NCI-H2196 (cell line): ENCODE data around the gene NXPH4.

Experiments used
- DNase-seq: peaks from one replicate; lab custom pipeline; 2025; ENCODE audit not compliant: unreplicated experiment; lab: John Stamatoyannopoulos, UW

NXPH4 gene

DNA sequence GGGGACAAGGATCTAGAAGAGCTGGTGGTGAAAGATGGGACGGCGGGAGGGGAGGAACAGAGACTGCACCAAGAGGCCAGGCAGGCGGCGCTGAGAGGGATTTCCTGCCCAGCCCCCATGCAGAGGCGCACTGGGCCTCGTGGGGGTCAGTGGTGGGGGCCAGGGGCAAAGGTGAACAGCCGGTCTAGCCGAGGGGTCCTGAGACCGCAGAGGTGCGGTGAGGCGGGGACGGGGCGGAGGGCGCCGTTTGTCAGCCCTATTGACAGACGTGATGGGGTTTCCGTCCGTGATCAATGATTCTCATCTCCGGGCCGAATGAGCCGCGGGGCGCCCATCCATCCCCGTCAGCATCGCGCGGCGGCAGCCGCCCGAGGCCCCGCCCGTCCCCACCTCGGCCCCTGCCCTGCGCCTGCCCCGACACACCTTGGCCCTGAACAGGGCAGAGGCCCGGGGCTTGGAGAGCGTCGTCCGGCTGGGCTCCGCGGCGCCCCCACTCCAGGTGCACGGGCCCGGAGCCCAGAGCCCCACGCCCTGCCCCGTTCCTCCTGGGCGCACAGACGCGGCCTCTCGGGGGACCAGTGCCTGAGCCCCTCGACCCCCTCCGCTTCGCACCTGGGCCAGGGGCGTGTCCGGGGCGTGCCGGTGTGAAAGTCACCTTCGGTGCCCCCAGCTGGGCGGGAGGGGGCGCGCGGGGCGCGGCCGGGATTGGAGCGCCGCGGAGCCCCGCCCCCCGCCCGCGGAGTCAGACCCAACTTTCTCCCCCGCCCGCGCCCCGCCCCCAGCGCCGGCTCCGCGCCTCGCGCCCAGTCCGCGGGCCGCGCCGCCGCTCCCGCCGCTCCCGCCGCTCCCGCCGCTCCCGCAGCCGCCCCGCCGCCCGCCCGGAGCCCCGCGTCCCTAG lies at the start of gene NXPH4:
Gene NXPH4, plus strand, starts transcription at position 781 of the 898 bp plus-strand sequence. CDS start 176 bp downstream, outside the sequence.
- peak; percentile 67 for DNase-seq

DNA sequence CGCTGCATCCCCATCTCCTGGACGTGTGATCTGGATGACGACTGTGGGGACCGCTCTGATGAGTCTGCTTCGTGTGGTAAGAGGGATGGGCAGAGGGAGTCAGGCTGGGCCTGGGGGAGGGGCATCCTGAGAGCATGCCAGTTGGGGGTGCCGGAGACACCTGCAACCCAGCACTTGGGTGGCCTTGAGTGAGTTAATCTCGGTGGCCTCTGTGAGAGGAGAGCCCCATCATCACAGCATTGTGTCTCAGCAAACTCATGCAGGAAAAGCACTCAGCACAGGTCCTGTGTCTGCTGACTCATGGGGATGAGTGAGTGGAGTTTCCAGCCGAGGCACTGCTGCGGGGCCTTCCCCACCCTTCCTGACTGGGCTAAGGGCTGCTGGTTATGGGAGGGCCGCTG lies 49.6 kb upstream of the NXPH4 start:
- DNase-seq = no peak

DNA sequence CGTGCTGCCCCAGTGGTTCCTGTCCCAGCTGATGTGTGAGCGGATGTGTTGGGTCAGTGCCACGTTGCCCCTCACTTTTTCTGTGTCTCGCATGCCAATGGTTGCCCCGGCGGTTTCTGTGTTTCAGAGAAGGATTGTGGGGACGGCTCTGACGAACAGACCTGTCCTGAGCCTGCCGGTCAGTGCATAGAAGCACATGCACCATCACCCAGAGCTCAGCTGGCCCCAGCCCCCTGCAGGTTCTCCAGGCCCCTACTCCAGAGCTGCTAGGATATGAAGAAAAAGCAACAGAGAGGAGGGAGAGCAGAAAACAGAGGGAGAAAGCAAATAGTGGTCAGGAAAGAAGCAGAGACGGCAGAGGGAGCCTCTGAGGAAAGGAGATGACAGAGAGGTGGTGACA lies 48.5 kb upstream of the NXPH4 start:
- no peak for DNase-seq

DNA sequence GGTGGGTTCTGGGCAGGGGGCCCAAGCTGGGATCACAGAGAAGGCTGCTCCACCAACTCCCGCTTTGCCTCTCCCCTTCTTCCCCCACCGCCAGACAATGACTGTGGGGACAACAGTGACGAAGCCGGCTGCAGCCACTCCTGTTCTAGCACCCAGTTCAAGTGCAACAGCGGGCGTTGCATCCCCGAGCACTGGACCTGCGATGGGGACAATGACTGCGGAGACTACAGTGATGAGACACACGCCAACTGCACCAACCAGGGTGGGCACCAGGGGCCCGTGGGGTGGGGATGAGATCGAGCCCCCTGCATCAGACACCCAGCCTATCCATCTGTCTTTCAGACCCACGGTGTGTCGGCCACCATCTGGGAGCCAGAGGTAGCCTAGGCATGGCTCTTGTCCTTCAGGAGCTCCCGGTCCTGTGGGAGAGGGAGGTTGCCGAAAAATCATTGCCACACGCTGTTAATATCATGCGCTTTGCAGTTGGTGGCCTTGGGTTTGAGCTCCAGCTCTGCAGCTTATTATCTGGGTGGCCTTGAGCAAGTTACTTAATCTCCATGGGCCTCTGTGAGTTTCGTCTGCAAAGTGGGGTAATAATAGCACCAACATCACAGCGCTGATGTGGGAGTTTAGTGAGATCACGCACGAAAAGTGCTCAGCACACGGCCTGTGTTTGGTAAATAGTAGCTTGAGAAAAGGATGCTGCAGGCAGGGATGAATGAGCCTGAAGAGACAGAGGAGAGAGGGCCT lies 47.4 kb upstream of the NXPH4 start:
- DNase-seq = no peak

DNA sequence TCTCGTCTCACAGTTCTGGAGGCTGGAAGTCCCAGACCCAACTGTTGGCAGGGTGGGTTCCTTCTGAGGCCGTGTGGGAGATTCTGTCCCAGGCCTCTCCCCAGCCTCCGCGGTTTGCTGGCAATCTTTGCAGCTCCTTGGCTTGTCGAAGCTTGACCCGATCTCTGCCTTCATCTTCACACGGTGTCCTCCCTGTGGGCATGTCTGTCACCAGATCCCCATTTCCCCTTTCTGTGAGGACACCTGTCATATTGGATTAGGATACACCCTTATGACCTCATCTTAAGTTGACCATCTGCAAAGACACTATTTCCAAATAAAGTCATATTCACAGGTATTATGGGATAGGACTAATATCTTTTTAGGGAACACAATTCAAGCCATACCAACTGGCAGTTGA lies 46.6 kb upstream of the NXPH4 start:
- no peak for DNase-seq

DNA sequence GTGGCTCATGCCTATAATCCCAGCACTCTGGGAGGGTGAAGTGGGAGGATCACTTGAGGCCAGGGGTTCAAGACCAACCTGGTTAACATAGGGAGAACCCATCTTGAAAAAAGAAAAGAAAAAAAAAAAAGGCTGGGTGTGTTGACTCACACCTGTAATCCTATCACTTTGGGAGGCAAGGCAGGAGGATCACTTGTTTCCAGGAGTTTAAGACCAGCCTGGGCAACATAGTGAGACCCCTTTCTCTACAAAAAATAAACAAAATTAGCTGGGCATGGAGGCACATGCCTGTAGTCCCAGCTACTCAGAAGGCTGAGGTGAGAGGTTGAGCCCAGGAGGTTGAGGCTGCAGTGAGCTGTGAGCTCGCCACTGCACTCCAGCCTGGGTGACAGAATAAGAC lies 46.2 kb upstream of the NXPH4 start:
- DNase-seq = no peak

DNA sequence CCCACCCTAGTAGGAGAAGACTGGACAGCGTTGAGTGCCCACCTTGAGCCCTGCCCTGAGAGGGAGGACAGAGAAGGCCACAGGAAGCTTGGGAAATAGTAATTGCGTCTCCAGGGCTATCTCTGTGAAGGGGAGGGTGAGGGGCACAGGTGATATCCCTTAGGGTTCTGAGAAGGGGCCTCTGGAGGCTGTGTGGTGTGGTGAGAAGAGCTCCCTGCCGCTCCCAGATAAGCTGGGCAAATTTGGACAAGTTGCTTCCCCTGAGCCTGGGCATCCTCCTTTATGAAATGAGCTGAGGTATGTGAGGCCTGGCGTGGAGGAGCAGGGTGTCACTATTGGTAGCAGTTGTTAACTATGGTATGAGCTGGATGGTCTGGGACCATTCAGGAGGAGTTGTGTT lies 45.7 kb upstream of the NXPH4 start:
- no peak for DNase-seq

DNA sequence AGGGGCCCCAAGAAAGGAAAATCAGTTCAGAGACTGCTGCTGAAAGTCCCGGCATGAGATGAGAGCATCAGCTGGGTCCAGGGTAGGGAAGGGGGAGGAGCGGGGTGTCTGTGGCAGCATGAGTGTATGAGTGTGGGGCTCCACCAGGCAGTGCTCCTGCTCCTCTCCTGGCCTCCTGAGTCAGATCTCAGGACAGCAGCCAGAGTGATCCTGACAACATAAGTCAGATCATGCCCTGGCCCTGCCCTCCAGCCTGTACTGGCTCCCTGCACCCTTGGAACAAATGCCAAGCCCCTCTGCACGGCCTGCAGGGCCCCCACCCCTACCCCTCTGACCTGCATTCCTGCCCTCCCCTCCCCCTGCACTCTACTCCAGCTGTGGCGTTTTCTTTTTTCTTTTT lies 44.9 kb upstream of the NXPH4 start:
- DNase-seq = no peak

DNA sequence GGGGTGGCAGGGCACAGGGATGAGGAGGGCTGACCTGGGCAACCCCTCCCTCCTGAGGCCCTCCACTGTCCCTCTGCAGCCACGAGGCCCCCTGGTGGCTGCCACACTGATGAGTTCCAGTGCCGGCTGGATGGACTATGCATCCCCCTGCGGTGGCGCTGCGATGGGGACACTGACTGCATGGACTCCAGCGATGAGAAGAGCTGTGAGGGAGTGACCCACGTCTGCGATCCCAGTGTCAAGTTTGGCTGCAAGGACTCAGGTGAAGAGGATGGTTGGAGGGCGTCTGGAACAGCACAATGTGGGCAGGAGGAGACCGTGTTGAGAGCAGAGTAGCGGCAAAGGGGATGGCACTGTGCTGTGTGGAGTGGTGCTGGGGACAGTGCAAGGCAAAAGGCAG lies 43.5 kb upstream of the NXPH4 start:
- peak; percentile 14 for DNase-seq

DNA sequence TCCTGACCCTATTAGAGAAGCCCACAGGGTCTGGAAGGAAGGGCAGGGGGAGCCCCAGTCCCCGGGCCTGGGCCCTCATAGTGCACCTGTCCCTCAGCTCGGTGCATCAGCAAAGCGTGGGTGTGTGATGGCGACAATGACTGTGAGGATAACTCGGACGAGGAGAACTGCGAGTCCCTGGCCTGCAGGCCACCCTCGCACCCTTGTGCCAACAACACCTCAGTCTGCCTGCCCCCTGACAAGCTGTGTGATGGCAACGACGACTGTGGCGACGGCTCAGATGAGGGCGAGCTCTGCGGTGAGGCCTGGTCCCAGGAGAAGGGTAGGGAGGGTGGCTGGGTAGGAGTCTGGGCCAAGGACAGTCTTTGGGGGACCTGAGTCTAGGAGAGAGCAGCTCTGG lies 42.9 kb upstream of the NXPH4 start:
- DNase-seq = no peak

DNA sequence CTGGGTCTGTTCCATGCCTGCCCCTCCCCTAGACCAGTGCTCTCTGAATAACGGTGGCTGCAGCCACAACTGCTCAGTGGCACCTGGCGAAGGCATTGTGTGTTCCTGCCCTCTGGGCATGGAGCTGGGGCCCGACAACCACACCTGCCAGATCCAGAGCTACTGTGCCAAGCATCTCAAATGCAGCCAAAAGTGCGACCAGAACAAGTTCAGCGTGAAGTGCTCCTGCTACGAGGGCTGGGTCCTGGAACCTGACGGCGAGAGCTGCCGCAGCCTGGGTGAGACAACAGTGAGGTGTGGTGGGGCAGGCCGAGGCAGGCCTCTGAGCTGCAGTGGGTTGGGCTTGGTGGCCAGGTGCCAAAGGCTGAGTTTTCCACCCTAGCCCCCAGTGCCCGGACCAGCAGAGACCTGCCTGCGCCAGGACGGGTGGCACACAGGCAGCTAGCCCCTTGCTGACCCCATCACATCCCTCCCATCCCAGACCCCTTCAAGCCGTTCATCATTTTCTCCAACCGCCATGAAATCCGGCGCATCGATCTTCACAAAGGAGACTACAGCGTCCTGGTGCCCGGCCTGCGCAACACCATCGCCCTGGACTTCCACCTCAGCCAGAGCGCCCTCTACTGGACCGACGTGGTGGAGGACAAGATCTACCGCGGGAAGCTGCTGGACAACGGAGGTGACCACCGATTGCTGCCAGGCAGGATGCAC lies 41.0 kb upstream of the NXPH4 start:
- DNase-seq = peak; percentile 93

DNA sequence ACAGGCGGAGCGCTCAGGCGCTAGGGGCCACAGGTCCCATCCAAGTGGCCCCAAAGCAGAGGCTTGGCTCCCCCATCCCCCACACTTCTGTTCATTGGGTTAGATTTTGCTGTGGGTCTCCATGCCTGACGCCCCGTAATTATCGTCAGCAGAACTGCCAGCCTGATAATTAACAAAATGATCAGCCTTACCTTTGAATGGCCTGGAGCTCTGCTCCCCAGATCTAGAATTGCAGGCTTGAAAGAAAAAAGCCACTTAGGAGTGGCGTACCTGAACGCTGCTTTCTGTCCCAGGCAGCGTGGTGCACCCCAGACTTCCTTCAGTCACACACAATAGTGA lies 40.5 kb upstream of the NXPH4 start:
- DNase-seq = no peak

DNA sequence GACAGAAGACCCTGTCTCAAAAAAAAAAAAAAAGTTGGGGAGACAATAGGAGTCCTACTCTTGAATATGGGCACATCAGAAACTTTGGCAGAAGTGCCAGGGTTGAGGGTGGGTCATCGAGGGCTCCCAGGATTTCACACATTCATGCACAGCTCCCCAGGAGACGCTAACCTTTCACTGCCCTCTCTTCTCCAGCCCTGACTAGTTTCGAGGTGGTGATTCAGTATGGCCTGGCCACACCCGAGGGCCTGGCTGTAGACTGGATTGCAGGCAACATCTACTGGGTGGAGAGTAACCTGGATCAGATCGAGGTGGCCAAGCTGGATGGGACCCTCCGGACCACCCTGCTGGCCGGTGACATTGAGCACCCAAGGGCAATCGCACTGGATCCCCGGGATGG lies 39.7 kb upstream of the NXPH4 start:
- DNase-seq = no peak

DNA sequence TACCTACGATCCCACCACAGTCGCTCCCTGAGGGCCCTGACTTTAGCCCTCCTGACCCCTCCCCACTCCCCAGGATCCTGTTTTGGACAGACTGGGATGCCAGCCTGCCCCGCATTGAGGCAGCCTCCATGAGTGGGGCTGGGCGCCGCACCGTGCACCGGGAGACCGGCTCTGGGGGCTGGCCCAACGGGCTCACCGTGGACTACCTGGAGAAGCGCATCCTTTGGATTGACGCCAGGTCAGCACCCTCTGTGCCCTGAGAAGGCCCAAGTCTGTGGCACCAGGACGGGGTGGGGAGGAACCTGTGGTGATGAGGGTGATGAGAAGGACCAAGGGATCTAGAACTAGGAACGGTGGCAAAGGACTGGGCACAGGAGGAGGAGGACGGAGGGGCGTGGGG lies 39.2 kb upstream of the NXPH4 start:
- DNase-seq = no peak

DNA sequence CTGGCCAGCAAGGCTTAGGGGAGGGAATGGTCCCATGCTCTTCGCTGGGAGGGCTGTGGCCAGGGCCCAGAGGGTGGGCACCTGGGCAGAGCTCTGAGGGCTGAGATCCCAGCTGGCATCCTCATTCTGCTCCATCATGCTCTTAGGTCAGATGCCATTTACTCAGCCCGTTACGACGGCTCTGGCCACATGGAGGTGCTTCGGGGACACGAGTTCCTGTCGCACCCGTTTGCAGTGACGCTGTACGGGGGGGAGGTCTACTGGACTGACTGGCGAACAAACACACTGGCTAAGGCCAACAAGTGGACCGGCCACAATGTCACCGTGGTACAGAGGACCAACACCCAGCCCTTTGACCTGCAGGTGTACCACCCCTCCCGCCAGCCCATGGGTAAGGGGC lies 38.4 kb upstream of the NXPH4 start:
- DNase-seq = no peak

DNA sequence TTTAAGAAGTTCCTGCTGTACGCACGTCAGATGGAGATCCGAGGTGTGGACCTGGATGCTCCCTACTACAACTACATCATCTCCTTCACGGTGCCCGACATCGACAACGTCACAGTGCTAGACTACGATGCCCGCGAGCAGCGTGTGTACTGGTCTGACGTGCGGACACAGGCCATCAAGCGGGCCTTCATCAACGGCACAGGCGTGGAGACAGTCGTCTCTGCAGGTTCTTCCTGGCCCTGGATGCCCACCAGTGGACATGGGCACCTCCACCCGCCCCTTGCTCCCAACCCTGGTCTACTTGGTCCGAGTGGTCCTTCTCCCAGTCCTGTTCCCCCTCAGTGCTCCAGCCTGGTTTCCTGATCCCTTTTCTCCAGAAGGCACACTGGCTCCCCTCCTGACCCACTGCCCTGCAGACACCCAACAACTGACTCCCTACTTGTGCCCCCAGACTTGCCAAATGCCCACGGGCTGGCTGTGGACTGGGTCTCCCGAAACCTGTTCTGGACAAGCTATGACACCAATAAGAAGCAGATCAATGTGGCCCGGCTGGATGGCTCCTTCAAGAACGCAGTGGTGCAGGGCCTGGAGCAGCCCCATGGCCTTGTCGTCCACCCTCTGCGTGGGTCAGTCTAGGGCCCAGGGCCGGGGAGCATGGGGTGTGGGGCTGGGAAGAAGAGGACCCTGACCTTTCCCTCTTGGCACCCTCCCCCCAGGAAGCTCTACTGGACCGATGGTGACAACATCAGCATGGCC lies 37.1 kb upstream of the NXPH4 start:
- no peak for DNase-seq

DNA sequence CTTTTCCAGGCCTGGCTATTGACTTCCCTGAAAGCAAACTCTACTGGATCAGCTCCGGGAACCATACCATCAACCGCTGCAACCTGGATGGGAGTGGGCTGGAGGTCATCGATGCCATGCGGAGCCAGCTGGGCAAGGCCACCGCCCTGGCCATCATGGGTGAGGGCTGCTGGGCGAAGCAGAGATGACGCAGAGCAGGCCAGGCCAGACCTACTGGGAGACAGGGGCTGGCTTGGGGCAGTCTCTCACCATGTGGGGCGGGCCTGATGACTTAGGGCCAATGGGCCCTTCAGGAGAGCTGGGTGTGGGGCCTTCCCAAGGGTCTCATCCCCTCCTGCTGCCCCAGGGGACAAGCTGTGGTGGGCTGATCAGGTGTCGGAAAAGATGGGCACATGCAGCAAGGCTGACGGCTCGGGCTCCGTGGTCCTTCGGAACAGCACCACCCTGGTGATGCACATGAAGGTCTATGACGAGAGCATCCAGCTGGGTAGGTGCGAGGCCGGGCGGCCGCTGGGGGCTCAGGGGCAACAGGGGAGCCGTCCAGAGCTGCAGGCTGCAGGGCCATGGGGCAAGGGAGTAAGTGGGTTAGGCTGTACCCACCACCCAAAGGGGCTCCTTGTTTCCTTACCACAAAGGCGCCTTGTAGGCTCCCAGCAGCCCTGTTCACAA lies 36.1 kb upstream of the NXPH4 start:
- no peak for DNase-seq

DNA sequence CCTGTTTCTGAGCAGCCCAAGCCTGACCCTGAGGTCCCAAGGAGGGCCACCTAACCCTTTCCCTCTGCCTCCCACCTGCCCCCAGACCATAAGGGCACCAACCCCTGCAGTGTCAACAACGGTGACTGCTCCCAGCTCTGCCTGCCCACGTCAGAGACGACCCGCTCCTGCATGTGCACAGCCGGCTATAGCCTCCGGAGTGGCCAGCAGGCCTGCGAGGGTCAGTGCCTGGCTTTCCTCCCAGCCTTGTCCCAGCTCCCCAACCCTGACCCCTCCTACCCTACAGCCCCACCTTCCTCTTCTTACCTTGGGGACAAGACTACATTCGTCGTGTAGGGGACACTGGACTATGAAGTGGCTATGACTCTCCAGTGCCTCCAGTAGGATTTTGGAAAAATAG lies 35.5 kb upstream of the NXPH4 start:
- DNase-seq = no peak

DNA sequence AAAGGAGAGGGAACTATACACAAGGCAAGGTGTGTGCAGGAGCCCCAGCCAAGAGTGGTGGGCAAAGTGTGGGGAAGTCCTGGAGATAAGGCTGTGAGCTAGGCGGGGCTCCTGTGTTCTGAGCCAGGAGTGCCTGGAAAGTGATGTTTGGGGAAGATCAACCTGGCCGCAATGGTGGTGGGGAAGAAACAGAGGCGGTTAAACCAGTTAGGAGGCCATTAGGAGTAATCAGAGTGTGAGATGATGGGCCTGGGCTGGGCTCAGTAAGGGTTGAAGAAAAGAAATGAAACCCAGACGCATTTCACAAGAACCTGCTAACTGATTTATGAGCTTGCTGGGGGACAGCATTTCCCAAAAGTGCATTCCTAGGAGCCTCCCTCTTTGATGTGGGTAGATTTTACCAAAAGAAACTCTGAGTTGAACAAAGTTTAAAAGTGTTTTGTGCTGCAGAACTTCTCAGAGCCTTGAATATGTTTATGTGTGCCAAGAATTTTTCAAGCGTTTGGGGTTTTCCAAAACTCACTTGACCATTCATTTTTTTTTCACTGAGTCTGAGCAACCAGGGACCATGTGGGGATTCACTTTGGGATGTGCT lies 34.9 kb upstream of the NXPH4 start:
- DNase-seq = no peak

DNA sequence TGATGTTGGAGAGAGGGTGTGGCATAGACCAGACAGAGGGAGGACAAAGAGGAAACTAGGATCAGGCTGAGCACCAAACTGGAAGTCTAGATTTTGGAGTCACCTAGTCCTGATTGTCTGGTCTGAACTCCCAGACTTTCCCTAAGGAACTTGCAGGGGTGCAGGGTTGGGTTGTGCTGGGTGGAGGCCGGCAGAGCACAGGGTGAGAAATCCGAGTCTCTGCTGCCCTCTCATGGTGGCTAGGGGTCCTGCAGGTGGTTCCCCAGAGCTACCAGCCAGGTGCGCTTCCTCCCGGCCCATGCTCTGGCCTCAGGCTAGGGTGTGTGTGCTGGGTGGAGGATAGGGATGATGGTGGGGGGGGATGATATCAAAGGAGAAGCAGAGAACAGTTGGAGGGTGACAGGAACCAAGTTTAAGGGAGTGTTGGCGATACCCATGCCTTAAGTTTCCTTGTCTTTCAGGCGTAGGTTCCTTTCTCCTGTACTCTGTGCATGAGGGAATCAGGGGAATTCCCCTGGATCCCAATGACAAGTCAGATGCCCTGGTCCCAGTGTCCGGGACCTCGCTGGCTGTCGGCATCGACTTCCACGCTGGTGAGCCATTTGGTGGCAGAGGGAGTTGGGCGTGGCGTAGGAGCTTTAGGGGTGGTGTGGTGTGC lies 33.5 kb upstream of the NXPH4 start:
- peak; percentile 83 for DNase-seq
